ENCODE data around the gene CCN5.

DNA sequence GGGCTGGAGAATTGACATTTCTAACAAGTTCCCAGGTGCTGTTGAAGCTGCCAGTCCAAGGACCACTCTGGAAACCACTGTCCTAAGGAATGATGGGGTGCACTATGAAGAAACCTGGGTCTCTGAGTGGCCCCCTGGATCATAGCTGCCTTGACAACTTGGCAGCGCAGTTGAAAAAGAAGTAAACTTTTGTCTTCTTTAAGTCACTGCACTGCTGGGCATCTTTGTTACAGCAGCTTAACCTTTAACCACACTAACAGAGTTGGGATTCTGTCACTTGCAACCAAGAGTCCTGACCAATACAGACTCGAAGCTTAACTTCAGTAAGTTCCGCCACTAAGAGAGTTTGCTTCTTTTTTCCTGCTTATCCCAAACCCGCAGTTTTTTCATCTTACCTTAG lies 21.9 kb downstream of the CCN5 start:
- TF ChIP-seq, protein P1, sequence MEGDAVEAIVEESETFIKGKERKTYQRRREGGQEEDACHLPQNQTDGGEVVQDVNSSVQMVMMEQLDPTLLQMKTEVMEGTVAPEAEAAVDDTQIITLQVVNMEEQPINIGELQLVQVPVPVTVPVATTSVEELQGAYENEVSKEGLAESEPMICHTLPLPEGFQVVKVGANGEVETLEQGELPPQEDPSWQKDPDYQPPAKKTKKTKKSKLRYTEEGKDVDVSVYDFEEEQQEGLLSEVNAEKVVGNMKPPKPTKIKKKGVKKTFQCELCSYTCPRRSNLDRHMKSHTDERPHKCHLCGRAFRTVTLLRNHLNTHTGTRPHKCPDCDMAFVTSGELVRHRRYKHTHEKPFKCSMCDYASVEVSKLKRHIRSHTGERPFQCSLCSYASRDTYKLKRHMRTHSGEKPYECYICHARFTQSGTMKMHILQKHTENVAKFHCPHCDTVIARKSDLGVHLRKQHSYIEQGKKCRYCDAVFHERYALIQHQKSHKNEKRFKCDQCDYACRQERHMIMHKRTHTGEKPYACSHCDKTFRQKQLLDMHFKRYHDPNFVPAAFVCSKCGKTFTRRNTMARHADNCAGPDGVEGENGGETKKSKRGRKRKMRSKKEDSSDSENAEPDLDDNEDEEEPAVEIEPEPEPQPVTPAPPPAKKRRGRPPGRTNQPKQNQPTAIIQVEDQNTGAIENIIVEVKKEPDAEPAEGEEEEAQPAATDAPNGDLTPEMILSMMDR (IDR thresholded peaks at IDR 0.05), result no peak
- TF ChIP-seq POLR2A (IDR thresholded peaks at IDR 0.05), result no peak
